NCI-H2196 treated with DMSO at 0.1 percent for 48 hours (cell line): ENCODE data around the gene SNPH.

Experiments
- DNase-seq: peaks from one replicate; lab custom pipeline; 2025; ENCODE audit not compliant: unreplicated experiment; lab: John Stamatoyannopoulos, UW

SNPH gene

DNA sequence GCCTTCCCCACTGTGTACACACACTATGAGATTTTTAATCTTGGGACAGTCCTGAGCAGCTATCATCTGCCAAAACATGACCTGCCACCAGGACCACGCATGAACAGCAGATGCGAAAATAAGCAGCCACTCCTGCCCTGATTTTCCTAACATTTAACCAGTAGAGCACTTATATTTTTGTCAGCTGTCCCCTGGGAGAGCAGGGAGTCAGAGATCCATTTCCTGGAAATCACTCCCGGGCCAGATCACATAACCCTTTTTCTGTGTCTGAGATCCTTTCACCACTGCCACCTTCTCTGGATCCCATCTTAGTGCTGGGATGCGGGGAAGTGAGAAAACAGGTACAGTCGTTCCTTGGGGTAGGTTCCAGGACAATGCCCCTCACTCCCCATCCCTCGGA lies 57.2 kb downstream of the SNPH start:
- DNase-seq = no peak

DNA sequence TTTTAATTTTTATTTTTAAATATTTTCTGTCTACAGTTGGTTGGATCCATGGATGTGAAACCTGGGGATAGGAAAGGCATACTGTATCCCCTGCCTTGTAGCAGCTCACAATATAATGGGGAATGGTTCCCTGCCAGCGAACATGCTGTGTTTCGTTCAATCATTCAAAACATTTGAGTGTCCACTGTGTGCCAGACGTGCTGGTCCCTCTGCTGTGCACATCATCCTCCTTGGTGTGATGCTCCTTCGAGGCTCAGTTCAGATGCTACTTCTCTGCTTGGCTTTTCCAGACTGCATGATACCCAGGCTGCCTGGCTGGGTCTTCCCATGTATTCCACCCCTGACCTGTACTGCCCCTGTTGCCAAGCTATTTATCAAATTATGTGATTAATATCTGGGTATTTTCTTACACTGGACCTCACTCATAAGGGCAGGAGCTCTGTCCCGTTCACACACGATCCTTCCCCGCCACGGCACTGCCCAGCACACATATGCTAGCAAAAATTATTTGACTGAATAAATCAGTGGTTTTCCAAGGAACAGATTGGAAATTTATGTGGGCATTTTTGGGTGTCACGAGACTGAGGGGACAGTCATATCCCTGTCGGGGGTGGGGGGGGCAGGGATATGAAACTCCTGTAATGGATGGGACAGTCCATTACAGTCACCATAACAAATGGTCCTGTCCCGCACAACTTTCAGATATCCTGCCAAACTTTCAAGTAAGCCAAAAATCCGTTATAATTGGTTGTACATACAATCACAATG lies 57.9 kb downstream of the SNPH start:
- no peak for DNase-seq

DNA sequence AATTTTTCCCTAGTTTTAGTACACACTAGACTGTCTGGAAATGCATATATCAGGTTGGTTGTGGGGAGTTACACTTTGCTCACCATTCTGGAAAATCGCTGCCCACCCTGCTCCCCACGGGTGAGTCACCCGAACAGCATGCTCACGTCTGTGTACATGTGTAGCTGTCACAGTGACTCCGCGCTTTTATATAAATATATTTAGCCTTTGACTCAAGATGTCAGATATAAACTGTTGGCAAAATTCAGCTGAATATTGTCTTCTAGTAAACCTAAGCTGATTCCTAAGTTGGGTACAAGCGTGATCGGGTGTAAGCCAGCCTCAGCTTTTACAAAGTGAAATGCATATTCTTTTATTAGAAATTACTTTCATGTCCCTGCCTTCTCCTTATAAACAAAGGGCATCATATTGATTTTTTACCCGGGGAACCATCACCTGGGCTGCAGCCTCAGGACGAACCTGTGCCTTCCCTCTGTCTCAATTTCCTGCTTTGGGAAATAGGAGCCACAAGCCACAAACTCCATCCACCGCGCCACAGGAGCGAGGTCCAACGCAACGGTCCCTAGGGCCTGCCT lies 58.6 kb downstream of the SNPH start:
- DNase-seq = no peak

DNA sequence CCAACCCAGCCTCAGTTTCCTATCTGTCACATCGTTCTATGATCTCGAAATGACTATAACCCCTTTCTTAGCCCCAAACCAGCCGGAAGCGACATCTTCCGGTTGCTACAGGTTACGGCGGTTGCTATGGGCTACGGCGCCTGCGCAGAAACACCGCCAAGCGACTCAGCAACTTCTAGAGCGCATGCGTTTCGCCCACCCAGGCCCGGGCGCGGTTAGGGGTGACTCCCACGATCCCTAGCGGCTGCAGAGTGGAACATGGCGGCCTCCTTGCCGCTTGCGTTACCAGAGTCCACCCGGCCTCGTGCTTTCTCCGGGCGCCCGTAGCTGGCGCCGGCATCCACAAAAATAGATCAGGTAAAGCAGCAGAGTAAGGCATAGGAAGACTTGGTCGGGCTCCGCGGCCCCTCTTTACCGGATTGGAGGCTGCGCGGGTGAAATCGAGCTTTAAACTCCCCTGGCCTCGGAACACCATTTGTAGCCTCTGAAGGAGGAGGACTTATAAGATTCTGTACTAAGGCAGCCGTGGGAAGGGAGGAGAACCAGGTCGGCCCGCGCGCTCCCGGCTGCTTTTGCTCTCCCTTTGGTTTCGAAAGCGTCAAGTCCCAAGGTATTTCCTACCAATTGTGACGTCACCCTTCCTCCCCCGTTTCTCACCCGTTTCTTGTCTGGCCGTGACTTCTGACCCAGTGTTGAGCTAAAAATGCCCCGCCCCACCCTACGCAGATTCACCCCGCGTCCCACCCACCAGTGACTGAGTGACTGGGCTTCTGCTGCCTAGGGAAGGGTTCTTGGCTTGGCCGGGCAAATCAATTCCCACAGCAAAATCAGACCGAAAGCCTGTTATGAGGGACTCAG lies 59.3 kb downstream of the SNPH start:
- peak; percentile 90 for DNase-seq

DNA sequence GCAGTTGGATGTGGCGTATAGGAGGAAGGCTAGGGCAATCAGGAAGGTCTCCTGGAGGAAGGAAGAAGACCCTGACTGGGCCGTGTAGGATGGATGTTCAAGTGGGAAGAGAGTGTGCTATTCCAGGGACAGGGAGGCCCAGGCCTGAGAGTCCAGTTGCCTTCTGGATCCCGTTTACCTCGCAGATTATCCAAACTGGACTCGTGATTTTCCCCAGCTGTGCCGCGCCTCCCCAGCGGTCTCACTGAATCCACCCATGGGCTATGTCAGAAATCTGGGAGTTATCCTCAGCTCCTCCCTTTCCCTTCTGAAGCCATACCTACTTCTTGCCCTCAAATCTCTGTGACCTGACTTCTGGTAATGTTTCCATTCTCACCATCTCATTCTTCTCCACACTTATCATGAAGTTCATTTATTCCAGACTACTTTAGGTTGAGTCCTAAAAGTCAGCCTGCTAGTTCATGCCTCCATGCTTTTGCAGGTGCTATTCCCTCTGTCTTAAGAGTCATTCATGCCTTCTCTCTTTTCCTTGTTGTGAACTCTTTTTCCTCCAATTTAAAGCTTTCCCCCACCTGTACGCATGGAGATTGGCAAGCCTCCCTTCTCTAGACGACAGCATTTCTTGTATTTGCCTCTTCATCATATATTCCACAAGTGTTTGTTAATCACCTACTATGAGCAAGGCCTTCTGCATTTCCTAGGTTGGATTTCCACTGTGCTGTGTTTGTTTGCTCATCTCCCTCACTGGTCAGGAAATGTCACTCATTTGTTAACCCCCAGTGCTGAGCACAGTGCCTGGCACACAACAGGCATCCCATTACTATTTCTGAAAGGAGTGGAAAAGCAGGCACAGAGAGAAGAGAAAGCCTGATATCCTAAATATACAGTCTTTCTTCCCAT lies 60.2 kb downstream of the SNPH start:
- DNase-seq = no peak

DNA sequence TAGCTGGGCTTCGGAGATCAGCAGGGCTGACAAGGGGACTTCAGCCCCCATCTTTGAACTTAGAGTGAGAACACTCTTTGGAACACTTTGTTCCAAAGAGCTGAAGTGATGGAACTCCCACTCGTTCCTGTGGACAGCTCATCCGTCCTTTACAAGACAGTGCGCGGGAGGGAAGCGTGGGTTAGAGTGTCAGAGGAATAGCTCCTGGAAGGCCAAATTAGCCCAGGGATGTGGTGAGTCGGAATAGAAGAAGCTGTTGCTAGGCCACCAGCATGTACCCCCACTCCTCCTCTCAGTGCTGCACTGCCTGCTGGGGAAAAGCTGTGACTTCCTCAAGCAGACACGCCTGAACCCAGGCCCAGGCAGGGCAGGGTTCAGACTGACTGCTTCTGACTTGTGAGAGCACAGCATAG lies 61.2 kb downstream of the SNPH start:
- no peak for DNase-seq

DNA sequence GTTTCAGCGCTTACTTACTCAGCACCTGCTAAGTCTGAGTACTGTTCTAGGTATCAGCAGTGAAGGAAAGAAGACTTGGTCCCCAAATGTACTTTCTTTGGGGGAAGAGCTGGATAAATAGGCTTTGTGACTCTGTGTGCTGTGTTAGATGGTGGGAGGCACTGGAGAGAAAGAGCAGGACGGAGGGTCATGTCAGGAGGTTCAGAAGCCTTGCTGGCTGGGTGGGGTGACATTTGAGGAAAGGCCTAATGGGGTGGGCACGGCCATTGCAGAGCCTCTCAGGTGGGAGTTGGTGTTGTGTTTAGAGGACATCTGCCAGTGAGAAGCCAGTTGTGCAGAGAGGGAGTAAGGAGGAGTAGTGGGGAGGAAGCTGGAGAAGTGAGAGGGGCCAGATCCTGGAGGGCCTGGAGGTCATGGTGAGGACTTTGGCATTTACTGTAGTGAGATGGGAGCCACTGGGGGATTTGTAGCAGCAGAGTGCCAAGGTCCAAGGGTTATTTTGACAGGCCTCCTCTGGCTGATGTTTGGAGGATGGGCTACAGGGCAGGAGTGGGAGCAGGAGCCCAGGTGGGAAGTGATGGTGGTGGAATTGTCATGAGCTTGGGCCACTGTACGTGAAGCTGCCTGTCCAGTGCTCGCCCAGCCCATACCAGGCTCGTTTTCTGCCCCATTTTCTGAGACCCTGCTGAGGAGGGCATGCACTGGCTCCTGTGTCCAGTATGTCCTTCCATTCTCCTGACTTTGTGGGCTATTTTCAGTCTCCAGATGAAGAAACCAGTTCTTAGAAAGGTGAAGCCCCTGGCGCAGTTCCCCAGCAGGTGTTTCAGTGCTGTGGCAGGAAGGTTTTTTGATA lies 62.0 kb downstream of the SNPH start:
- DNase-seq = no peak

GRCh38 chr20:1328680-1329330 lies 62.7 kb downstream of the SNPH start, which contains the start of gene SDCBP2:
SDCBP2 (minus strand) TSS chr20:1329139; CDS start chr20:1320416, 8,723 bp downstream.
- DNase-seq = no peak

DNA sequence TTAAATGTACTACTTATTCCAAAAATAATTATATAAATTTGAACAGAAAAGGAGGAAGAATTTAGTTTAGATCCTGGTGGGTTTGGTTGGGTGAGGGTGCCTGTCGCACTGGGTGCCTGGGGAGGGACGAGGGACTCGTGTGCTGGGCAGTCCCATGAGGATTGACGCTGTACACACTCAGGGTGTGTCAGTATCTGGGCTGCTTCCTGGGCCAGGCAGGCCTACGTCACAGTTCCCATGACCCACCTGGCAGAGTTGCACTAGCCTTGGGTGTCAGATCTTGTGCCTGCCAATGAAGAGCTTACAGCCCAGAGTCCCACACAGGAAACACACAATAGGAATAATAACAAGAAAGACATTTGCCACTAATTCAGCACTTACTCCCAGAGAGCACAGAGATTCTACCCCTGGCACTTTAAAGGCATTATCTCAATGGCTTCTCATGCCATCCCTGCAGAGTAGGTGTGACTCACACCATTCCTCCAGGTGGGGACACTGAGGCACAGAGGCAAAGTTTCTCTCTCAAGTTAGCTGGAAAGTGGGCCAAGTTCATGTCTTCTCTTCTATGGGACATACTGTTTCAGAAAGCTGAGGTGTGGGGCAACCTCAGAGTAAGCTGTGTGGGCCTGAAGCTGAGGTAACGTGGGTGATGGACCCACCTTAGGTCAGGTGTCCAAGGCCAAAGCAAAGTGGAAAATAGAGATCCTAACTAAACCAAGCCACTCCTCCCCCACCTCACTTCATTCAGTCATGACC lies 64.2 kb downstream of the SNPH start:
- DNase-seq = no peak

- DNase-seq = no peak
Measured at GRCh38 chr20:1331101-1331500, 65.0 kb downstream of the SNPH start.

GRCh38 chr20:1331801-1332453 lies 65.8 kb downstream of the SNPH start:
- DNase-seq = no peak

DNA sequence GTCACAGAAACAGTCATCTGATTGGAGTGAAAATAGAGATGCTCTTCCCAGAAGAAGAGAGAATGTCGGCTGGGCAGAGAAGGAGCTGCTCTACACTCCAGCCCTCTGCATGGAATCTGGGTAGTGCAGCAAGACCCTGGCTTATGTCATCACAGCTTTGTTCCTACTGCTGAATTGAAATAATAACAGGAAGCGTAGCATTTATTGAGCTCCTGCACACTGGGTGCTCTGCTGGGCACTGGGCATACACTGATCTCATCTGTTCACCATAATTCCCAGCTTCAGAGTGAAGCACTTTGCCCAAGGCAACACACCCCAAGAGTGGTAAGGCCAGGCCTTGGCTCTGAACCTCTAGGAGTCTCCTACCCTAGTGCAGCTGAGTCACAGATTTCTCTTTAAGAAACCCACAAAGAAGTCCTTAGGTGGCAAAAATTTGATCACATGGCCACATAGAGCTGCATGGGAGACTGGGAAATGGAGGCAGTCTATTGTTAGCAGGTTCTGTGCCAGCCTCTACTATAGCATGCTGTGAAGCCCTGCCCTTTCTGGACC lies 66.7 kb downstream of the SNPH start:
- DNase-seq = no peak

- DNase-seq = no peak
Measured at GRCh38 chr20:1333462-1334369, 67.6 kb downstream of the SNPH start.

DNA sequence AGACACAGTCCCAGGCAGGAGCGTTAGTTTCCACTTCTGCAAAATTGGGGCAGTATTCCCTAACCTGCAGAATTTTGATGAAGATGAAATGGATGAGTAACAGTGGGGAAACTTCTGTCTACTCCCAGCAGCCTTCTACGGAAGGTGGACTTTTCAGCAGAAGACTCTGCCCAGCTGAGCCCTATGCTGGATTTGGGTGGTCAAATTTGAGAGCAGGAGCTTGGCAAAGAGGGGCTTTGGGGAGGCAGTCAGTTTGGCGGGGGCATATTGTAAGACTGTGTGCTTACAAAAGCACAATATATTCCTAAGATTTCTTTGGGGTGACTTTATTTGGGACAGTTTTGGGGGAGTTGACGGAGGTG lies 68.3 kb downstream of the SNPH start:
- no peak for DNase-seq

- no peak for DNase-seq
Measured at GRCh38 chr20:1334761-1335160, 68.7 kb downstream of the SNPH start.

- no peak for DNase-seq
Measured at GRCh38 chr20:1335961-1336698, 70.0 kb downstream of the SNPH start.
